ENCODE data around the gene EPHA5.

EPHA5 gene

DNA sequence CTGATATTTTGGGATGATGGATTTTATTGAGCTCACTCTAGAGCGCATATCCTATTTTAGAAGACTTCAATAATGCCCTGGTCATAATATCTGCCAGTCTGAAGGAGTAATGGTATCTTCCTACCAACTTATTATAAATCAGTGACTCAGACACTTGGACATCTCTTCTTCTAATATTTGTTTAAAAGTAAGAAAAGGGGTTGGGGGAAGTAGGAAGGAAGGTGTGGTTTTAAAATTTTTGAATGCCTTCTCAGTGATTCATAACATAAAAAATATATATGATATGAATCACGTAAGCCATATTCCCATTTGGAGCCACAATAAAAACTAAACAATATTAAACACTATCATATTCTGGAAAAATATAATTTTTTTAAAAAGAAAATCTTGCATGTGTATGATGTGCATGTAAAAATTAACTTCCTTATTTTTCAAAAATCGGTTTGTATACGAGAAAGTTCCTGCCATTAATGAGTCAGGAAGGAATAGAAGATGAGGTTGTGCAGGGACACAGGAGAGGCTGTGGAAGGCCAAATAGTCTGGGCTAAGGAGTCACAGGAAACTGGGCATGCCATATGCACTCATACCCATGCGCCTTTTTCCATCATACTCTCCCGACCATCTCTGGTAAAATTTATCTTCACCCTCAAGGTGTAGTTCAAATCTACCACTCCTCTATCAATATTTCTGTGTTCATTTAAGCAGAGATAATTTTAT lies 286.5 kb downstream of the EPHA5 start:
- TF ChIP-seq HOXA7 (CRISPR knock-in tag; IDR thresholded peaks at IDR 0.05; ENCODE audit: borderline replicate concordance) = no peak
- no peak for TF ChIP-seq OSR2 (tag by site-specific recombination; IDR thresholded peaks at IDR 0.05)
- no peak for TF ChIP-seq ZNF280C (tag by site-specific recombination; IDR thresholded peaks at IDR 0.05)
- TF ChIP-seq ZNF121 (tag by site-specific recombination; IDR thresholded peaks at IDR 0.05) = no peak
- Histone ChIP-seq H3K36me3 (ENCODE audit: control insufficient read depth in 2 of 2, insufficient read depth in 1 of 2, low read length in 2 of 2) (no peaks in the 10 kb centered on the region), H3K27ac (ENCODE audit: extremely low read depth, low read depth, low read length) (no peak overlapping the region), H3K4me1 (ENCODE audit: control insufficient read depth, insufficient read depth, low read length) (no peaks in the 10 kb centered on the region), H3K4me3 (ENCODE audit: low read depth, low read length) (no peak overlapping the region), H3K9me3 (ENCODE audit: control insufficient read depth, insufficient read depth, low read depth, low read length) (no peaks in the 10 kb centered on the region)
- CTCF ChIA-PET = no interaction called here
- POLR2A ChIA-PET = no interaction called here

DNA sequence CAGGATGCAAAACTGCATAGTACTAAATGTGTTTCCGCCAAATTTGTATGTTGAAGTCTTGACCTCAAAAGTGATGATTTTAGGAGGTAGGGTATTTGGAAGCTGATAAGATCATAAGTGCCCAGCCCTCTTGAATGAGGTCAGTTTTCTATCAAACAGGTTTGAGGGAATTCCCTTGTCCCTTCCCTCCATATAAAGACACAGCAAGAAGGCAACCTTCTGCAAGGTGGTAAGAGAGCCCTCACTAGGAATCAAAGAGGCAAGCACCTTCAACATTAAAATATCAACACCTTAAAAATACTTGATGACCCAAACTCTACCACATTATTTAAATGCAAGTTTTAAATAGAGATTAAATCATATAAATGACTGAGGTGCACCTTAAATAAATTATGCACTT lies 288.6 kb downstream of the EPHA5 start:
- Histone ChIP-seq H3K4me3 (ENCODE audit: low read depth, low read length) (no peak overlapping the region), H3K27ac (ENCODE audit: extremely low read depth, low read depth, low read length) (no peak overlapping the region), H3K4me1 (ENCODE audit: control insufficient read depth, insufficient read depth, low read length) (no peaks in the 10 kb centered on the region), H3K9me3 (ENCODE audit: control insufficient read depth, insufficient read depth, low read depth, low read length) (no peaks in the 10 kb centered on the region), H3K36me3 (ENCODE audit: control insufficient read depth in 2 of 2, insufficient read depth in 1 of 2, low read length in 2 of 2) (no peaks in the 10 kb centered on the region)
- TF ChIP-seq ZNF792 (tag by site-specific recombination; IDR thresholded peaks at IDR 0.05) = no peak
- TF ChIP-seq ZNF174 (tag by site-specific recombination; IDR thresholded peaks at IDR 0.05) = no peak
- TF ChIP-seq ZNF624 (tag by site-specific recombination; IDR thresholded peaks at IDR 0.05) = no peak
- TF ChIP-seq ZNF184 (tag by site-specific recombination; IDR thresholded peaks at IDR 0.05) = no peak
- TF ChIP-seq ZNF23 (tag by site-specific recombination; IDR thresholded peaks at IDR 0.05; ENCODE audit: borderline replicate concordance) = no peak
- no peak for TF ChIP-seq KLF10 (tag by site-specific recombination; IDR thresholded peaks at IDR 0.05)
- TF ChIP-seq ZNF610 (tag by site-specific recombination; IDR thresholded peaks at IDR 0.05; ENCODE audit: borderline replicate concordance) = no peak
- no peak for TF ChIP-seq MYNN (tag by site-specific recombination; IDR thresholded peaks at IDR 0.05; ENCODE audit: borderline replicate concordance)
- TF ChIP-seq ZNF391 (tag by site-specific recombination; IDR thresholded peaks at IDR 0.05; ENCODE audit: borderline replicate concordance, low read depth) = no peak
- no peak for TF ChIP-seq KLF8 (tag by site-specific recombination; IDR thresholded peaks at IDR 0.05)
- TF ChIP-seq, protein P1, sequence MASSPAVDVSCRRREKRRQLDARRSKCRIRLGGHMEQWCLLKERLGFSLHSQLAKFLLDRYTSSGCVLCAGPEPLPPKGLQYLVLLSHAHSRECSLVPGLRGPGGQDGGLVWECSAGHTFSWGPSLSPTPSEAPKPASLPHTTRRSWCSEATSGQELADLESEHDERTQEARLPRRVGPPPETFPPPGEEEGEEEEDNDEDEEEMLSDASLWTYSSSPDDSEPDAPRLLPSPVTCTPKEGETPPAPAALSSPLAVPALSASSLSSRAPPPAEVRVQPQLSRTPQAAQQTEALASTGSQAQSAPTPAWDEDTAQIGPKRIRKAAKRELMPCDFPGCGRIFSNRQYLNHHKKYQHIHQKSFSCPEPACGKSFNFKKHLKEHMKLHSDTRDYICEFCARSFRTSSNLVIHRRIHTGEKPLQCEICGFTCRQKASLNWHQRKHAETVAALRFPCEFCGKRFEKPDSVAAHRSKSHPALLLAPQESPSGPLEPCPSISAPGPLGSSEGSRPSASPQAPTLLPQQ (tag by site-specific recombination; IDR thresholded peaks at IDR 0.05) = no peak
- TF ChIP-seq ZSCAN16 (tag by site-specific recombination; IDR thresholded peaks at IDR 0.05) = no peak
- ChIA-PET POLR2A (no interaction called here), CTCF (no interaction called here)

DNA sequence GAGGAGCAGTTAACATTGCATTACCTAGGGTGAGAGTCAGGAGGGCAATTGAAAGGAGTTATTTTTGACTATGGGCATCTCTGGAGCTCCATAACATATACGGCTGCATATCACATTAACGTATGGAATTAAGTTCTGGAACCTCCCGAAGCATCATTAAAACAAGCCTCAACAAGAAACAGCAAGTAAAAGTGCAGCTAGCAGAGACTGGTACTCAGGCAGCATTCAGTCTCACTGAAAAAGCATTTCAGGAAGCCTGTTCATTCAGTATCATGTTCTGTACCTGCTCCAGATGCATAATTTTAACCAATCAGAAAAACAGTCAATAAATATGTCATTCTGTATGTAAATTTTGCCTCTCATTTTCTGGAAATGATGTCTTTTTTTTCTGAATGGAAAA lies 299.6 kb downstream of the EPHA5 start:
- Histone ChIP-seq H3K4me3 (ENCODE audit: low read depth, low read length) (no peak overlapping the region), H3K27ac (ENCODE audit: extremely low read depth, low read depth, low read length) (no peak overlapping the region), H3K9me3 (ENCODE audit: control insufficient read depth, insufficient read depth, low read depth, low read length) (no peaks in the 10 kb centered on the region), H3K36me3 (ENCODE audit: control insufficient read depth in 2 of 2, insufficient read depth in 1 of 2, low read length in 2 of 2) (no peaks in the 10 kb centered on the region), H3K4me1 (ENCODE audit: control insufficient read depth, insufficient read depth, low read length) (no peaks in the 10 kb centered on the region)
- POLR2A ChIA-PET = no interaction called here
- CTCF ChIA-PET = no interaction called here
- TF ChIP-seq ZNF214 (tag by site-specific recombination; IDR thresholded peaks at IDR 0.05; ENCODE audit: borderline replicate concordance) (no peak), ZBTB21 (tag by site-specific recombination; IDR thresholded peaks at IDR 0.05) (no peak), MYNN (tag by site-specific recombination; IDR thresholded peaks at IDR 0.05; ENCODE audit: borderline replicate concordance) (no peak), ZNF23 (tag by site-specific recombination; IDR thresholded peaks at IDR 0.05; ENCODE audit: borderline replicate concordance) (no peak), ZNF266 (tag by site-specific recombination; IDR thresholded peaks at IDR 0.05; ENCODE audit: low read depth) (no peak), ZNF776 (tag by site-specific recombination; IDR thresholded peaks at IDR 0.05; ENCODE audit: borderline replicate concordance) (no peak), ZNF544 (tag by site-specific recombination; IDR thresholded peaks at IDR 0.05) (no peak)
- TF ChIP-seq, protein P1 (tag by site-specific recombination; IDR thresholded peaks at IDR 0.05) = no peak
- TF ChIP-seq, protein P2, sequence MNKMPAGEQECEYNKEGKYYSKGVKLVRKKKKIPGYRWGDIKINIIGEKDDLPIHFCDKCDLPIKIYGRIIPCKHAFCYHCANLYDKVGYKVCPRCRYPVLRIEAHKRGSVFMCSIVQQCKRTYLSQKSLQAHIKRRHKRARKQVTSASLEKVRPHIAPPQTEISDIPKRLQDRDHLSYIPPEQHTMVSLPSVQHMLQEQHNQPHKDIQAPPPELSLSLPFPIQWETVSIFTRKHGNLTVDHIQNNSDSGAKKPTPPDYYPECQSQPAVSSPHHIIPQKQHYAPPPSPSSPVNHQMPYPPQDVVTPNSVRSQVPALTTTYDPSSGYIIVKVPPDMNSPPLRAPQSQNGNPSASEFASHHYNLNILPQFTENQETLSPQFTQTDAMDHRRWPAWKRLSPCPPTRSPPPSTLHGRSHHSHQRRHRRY (tag by site-specific recombination; IDR thresholded peaks at IDR 0.05) = no peak
- TF ChIP-seq, protein P3, sequence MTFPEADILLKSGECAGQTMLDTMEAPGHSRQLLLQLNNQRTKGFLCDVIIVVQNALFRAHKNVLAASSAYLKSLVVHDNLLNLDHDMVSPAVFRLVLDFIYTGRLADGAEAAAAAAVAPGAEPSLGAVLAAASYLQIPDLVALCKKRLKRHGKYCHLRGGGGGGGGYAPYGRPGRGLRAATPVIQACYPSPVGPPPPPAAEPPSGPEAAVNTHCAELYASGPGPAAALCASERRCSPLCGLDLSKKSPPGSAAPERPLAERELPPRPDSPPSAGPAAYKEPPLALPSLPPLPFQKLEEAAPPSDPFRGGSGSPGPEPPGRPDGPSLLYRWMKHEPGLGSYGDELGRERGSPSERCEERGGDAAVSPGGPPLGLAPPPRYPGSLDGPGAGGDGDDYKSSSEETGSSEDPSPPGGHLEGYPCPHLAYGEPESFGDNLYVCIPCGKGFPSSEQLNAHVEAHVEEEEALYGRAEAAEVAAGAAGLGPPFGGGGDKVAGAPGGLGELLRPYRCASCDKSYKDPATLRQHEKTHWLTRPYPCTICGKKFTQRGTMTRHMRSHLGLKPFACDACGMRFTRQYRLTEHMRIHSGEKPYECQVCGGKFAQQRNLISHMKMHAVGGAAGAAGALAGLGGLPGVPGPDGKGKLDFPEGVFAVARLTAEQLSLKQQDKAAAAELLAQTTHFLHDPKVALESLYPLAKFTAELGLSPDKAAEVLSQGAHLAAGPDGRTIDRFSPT (tag by site-specific recombination; IDR thresholded peaks at IDR 0.05) = no peak

Measured in HEK293 (cell line).